Endothelial cell of umbilical vein (primary cell): ENCODE results near the gene KCTD2.
A peak's percentile ranks its signal among the peaks of the same experiment; 100 is the strongest.

Source experiments
- EZH2 ChIP-seq: IDR thresholded peaks from 2 replicates; pipeline ENCODE4 v1.6.1; 2012; ENCODE audit warnings: borderline replicate concordance, low read depth, mild to moderate bottlenecking, moderate library complexity, low read length, inconsistent platforms; ENCODE audit not compliant: severe bottlenecking
- FOS ChIP-seq: IDR thresholded peaks from 2 replicates; pipeline ENCODE4 v1.6.1; 2011; ENCODE audit warnings: mild to moderate bottlenecking, low read length, moderate library complexity, borderline replicate concordance; ENCODE audit not compliant: insufficient read depth
- JUN ChIP-seq: IDR thresholded peaks from 2 replicates; pipeline ENCODE4 v1.6.1; 2011; ENCODE audit warnings: borderline replicate concordance, low read depth; ENCODE audit not compliant: insufficient read length, insufficient read depth
- MYC ChIP-seq: IDR thresholded peaks from one replicate; pipeline ENCODE4 v1.6.1; 2011; ENCODE audit warnings: mild to moderate bottlenecking, low read depth, low read length
- POLR2A ChIP-seq: IDR thresholded peaks from 2 replicates; pipeline ENCODE4 v1.6.1; 2012; ENCODE audit warnings: low read depth, mild to moderate bottlenecking, control low read depth, low read length
- POLR2AphosphoS5 ChIP-seq: IDR thresholded peaks from 2 replicates; pipeline ENCODE4 v1.6.1; 2012; ENCODE audit warnings: low read depth, mild to moderate bottlenecking, control low read depth, low read length, moderate library complexity; ENCODE audit not compliant: insufficient read depth
- TF ChIP-seq, protein P1 (sequence below), 2 donors: IDR thresholded peaks; 1 replicate in 1 of 2; 2 replicates in 1 of 2; pipeline ENCODE4 v1.5.1; 2011; ENCODE audit warnings: low read length in 2 of 2, mild to moderate bottlenecking in 2 of 2, moderate library complexity in 2 of 2, control low read depth in 1 of 2, inconsistent platforms in 1 of 2, low read depth in 1 of 2; ENCODE audit not compliant: insufficient read depth in 1 of 2; ENCODE audit errors: extremely low read depth in 1 of 2

DNA sequence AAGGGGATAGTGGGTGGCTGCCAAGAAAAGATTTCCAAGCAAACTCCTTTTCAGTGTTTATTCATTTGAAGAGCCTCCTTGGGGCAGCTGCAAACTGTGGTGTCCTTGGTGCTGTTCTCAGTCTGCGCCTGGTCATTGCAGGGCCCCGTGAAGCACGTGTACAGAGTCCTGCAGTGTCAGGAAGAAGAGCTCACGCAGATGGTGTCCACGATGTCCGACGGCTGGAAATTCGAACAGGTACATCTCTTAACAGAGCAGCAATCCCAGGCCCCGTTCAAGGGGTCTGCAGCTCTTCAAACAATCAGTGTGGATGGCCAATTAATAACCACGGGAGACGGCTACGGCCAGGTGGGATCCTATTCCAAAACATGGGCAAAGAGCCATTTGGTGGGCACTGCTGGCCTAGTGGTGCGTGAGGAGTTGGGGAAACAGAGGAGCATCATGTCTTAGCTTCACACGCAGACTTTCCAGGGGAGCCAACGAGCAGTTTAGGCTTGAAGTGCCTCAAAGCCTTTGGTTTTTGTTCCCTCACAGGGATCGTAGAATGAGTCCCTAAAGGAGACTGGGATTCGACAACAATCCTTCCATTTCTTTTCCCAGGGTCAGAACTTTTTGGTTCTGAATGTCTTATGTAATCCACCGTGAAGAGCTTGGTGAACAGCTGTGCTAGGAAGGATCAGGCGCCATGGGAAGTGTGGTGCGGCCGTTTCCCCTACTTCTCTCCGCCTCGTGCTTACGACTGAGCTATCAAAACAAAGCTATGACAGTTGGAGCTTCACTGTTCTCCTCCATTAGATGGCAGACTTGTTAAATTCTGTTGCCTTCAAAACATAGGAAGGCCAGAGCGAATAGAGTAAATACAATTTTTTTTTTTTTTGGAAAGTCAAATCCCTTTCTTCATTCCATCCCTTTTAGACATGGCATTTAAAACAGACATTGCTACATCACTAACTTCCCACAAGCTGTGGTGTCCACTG lies 12.6 kb downstream of the KCTD2 start:
- TF ChIP-seq POLR2A = no peak
- TF ChIP-seq EZH2 = no peak
- TF ChIP-seq, protein P1, sequence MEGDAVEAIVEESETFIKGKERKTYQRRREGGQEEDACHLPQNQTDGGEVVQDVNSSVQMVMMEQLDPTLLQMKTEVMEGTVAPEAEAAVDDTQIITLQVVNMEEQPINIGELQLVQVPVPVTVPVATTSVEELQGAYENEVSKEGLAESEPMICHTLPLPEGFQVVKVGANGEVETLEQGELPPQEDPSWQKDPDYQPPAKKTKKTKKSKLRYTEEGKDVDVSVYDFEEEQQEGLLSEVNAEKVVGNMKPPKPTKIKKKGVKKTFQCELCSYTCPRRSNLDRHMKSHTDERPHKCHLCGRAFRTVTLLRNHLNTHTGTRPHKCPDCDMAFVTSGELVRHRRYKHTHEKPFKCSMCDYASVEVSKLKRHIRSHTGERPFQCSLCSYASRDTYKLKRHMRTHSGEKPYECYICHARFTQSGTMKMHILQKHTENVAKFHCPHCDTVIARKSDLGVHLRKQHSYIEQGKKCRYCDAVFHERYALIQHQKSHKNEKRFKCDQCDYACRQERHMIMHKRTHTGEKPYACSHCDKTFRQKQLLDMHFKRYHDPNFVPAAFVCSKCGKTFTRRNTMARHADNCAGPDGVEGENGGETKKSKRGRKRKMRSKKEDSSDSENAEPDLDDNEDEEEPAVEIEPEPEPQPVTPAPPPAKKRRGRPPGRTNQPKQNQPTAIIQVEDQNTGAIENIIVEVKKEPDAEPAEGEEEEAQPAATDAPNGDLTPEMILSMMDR (IDR thresholded peaks at IDR 0.05; ENCODE audit: extremely low read depth in 1 of 2, insufficient read depth in 1 of 2, low read depth in 1 of 2, low read length in 2 of 2) = peak; percentile 21 to 39
- no peak for TF ChIP-seq POLR2AphosphoS5
- no peak for TF ChIP-seq FOS
- no peak for TF ChIP-seq JUN
- TF ChIP-seq MYC = no peak
